AG20443 (cell line): ENCODE measurements around the gene ID4.

Experiments
- DNase-seq: peaks from one replicate; pipeline ENCODE4 v3.0.0; 2012; ENCODE audit warnings: low spot score, mixed read lengths

ID4 gene

GRCh38 chr6:19836799-19837510, at the start of gene ID4:
Gene ID4 (plus strand): TSS chr6:19837370. CDS start chr6:19837755, 385 bp downstream.
- DNase-seq, result peak; percentile 99

- DNase-seq, result no peak
Observed at GRCh38 chr6:19788686-19789085, 48.5 kb upstream of the ID4 start.

GRCh38 chr6:19789100-19789803, 47.9 kb upstream of the ID4 start:
- DNase-seq, result no peak

GRCh38 chr6:19791267-19791666, 45.9 kb upstream of the ID4 start:
- no peak for DNase-seq

GRCh38 chr6:19795211-19795610, 42.0 kb upstream of the ID4 start:
- DNase-seq, result no peak

GRCh38 chr6:19796452-19796851, 40.7 kb upstream of the ID4 start:
- DNase-seq, result no peak

- no peak for DNase-seq
Observed at GRCh38 chr6:19798362-19798761, 38.8 kb upstream of the ID4 start.

- no peak for DNase-seq
Observed at GRCh38 chr6:19802656-19803055, 34.5 kb upstream of the ID4 start.

GRCh38 chr6:19803331-19804204, 33.6 kb upstream of the ID4 start:
- no peak for DNase-seq

GRCh38 chr6:19804205-19805128, 32.7 kb upstream of the ID4 start:
- peak; percentile 97 for DNase-seq

- DNase-seq, result no peak
Observed at GRCh38 chr6:19805129-19805481, 32.1 kb upstream of the ID4 start.

GRCh38 chr6:19806971-19807396, 30.2 kb upstream of the ID4 start:
- DNase-seq, result no peak

GRCh38 chr6:19811397-19812079, 25.6 kb upstream of the ID4 start:
- no peak for DNase-seq

GRCh38 chr6:19812512-19813119, 24.6 kb upstream of the ID4 start:
- DNase-seq, result peak; percentile 56

GRCh38 chr6:19818805-19819204, 18.4 kb upstream of the ID4 start:
- DNase-seq, result no peak

- peak; percentile 68 for DNase-seq
Observed at GRCh38 chr6:19824058-19824807, 12.9 kb upstream of the ID4 start.

GRCh38 chr6:19827247-19827646, 9.9 kb upstream of the ID4 start:
- no peak for DNase-seq

GRCh38 chr6:19827903-19828302, 9.3 kb upstream of the ID4 start:
- no peak for DNase-seq

GRCh38 chr6:19830171-19830570, 7.0 kb upstream of the ID4 start:
- DNase-seq, result peak; percentile 45

- no peak for DNase-seq
Observed at GRCh38 chr6:19831358-19831757, 5.8 kb upstream of the ID4 start.
